NCI-H2081 (cell line): ENCODE data around the gene ITK.
"Not testable (repeated sequence)": the region's sequence is repeated elsewhere in the genome, so short reads cannot be mapped to it uniquely, and the experiment has no call there.

Experiments
- DNase-seq, 2 experiments: peaks; one replicate each; lab custom pipeline; 2025; lab: John Stamatoyannopoulos, UW

The ITK gene

DNA sequence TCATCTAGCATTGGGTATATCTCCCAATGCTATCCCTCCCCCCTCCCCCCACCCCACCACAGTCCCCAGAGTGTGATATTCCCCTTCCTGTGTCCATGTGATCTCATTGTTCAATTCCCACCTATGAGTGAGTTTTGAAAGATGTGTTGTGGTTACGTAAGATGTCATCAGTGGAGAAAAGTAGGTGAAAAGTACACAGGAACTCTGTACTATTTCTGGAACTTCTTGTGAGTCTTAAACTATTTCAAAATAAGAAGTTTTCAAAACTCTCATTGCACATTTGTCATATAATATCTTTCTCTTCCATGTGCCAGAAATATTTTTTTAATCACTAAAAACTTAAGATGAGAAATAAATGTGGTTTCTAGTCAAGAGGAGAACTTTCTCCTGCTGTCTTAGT, 30.0 kb downstream of the ITK start:
- DNase-seq: not testable (repeated sequence)

DNA sequence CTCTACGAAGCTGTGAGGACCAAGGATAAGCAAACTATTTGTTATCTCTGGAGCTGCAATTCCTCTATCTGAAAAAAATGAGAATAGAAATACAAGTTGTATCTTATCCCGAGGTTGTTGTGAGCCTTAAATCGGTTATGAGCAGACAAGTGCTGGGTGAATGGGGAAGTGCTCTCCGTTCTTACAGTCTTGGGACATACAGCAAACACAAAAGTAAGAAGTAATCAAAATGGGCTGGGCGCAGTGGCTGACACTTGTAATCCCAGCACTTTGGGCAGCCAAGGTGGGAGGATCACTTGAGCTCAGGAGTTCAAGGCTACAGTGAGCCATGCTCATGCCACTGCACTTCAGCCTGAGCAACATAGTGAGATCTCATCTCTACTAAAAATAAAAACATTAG, 31.7 kb downstream of the ITK start:
- no peak for DNase-seq

DNA sequence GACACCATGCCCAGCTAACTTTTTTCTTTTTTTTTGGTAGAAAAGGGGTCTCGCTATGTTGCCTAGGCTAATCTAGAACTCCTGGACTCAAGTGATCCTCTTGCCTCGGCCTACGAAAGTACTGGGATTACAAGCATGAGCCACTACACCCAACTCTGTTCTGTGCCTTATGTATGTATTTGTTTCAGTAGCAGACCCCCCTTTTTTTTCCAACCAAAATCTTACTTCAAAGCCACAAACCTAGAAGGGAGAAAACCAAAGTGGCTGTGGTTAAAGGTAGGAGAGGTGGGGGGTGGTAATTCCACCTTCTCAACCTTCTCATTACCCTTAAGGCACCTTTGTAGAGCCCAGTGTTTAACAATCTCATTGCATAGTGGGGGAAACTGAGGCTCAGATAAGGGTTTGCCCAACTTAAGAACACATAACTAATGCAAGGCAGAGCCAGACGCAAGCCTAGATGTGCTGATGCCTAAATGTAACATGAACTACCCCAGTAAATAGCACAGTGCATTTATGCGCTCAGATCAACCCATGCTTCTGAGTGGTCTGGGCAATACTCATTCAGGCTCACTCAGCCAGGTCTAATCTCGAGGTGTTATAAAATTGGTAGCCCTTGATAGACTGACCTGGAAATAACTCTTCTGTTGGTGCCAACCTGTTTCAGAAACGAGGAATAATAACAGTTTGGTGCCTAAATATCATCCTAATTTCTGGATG, 33.0 kb downstream of the ITK start:
- DNase-seq: no peak

DNA sequence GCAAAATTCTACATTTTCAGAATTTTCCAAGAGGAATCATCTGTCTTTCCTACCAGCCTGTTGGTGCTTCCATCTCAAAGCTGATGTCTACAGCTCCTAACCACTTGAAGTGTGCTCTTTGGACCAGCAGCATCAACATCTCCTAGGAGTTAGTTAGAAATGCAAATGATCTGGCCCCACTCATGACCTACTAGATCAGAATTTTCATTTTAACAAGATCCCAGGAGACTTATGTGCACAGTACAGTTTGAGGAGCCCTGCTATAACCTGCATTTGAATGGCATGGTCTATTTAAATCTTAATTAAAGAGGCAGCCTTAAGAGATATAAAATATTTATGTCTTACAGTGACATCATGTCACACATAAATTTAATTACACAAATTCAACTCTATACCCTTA, 33.8 kb downstream of the ITK start:
- DNase-seq: no peak

DNA sequence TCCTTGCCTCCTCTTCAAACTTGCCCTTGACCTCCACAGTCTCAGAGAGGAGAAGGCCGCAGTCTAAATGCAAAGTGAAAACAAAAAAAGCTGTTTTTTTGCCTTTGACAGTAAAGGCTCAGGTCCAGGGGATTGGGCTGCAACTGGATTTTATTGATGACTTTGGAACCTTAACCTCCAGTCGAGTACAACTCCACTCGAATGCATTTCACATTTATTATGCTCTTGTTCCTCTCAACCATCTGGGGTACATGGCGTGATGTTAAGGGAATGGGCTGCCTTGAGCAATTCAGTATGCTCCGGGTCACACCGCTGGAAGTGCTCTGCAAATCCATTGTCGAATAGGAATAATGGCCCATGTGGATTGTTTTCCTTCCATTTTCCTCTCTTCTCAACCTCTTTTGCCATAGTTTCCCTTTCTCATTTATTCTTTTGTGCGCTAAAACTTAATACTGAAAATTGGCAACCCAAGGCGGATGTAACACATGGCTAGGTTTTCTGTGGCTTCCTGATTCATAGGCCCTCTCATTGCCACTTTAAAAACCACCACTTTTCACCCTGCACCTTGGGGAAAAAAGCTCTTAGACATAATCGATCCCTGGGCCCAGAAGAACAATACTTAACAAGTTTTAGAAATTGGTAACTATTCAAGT, 34.3 kb downstream of the ITK start:
- DNase-seq: no peak

DNA sequence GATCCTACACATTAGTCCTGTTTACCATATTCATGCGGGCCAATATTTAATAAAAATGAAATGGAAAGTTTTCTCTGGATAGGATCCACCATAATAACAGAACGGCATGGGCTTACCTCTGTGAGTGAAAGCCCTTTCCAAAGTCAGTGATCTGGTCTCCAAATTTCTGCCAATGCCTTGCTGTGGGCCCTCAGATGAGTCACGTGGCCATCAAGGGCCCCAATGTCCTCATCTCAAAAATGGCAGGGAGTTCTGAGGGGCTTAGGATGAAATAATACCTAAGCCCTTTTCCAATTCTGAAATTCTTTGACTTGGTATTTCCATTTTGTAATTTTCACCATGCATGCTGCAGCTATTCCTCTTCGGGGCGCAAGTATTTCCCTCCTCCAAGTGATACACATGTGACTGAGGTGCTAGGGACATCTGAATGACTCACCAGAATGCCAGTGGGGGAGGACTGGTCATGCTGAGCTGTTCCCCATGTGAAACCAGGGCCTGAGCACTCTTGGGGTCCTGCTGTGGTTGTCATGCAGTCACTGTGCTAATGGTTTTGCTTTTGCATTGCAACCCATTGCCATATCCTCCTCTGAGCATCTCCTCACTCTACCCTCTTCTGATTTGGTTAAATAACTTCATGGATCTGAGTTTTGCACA, 35.0 kb downstream of the ITK start:
- DNase-seq: no peak

DNA sequence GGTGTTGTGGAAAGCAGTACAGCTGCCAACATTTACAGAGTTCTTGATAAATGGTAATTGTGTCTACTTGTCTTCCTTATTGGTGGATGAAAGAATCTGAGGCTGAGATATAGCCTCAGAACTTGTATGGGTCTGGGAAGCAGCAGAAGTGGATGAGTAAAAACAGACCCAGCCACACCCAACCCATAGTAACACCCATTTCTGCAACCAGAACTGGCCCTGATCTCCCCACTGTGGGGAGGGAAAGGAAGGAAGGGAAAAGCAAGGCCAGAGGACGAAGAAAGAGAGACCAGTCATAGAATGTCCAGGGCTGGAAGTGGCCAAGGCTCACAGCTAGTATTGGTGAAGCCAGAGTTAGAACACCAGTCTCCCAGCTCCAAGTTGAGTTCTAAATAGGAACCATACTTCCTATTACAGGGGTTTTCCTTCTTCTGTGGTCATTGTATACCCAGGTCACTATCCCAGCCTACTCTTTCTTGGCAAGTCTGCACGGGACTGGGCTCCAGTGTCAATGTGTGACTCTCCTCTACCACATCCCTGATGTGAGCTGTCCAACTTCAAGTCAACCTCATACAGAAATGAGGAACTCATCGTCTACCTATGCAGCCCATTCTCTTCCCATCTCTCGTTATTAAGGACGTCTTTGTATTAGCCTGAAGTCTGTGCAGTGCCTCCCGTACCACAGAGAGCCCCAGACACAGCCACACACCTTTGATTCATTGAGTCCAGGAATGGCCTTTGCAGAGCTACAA, 35.9 kb downstream of the ITK start:
- DNase-seq: no peak

DNA sequence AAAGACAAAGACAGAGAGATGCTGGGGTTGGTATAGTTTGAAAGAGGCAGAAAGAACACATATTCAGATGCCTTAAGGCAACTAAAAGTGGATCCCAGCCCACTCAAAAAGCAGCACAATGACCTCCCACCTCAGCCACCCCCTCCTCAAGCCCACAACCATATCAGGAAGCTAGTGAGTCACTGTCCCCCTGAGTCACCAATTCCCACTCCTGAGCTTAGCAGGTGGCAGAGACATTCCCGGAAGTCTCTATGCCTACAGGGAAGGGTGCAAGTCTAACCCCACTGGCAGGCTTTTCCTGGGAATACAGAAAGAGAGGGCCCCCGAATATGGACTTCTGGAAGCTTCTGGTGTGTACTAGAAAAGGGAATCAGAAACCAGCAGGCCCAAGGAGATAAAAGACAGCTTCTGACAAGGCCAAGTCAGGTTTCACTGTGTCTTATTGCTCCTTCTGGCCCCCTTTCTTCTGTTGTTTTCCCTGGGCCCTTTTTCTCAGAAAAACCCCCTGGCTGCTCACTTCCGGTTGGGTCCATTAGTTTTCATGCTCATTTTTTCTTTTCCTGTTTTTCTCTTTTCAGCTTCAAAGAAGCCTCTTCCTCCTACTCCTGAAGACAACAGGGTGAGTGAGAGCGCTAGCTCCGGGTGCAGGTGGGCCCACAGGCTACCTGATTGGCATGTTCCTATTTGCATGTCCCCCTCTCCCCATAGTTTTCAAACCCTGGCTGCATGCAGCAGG, 36.8 kb downstream of the ITK start:
- no peak for DNase-seq

DNA sequence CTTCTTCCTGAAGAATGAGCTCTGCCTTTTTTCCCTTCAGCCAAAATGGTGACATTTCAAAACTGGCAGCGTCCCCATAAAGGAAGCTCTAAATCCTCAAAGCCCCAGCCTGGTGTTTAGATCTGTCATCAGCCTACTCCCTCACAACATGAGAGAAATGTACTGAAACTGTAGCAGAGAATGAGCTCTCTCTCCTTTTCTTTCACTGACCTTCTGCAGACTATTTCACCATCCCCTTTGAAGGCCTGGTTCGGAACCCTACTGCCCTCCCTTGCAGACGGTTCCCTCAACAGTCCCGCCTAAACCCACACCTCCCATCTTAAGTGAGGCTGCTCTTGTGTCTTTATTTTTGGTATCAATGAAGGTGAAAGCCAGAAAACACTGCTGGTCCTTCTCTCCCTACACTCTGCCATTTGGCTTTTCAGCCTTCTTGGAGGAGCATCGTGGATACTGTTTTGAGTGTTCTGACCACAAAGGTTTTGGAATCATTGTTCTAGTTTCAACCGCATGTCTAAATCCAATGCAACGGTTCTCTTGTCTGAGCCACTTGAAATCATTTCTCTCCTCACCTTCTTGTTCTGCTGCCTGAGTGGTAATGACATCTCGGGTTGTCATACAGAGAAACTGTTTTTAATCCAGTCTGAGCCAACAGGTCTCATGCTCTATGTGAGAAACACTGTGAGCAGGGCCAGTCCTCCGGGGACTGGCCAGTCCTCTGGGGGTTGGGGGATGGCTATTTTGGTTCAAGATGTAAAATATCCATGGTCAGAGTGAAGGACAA, 39.0 kb downstream of the ITK start:
- no peak for DNase-seq

DNA sequence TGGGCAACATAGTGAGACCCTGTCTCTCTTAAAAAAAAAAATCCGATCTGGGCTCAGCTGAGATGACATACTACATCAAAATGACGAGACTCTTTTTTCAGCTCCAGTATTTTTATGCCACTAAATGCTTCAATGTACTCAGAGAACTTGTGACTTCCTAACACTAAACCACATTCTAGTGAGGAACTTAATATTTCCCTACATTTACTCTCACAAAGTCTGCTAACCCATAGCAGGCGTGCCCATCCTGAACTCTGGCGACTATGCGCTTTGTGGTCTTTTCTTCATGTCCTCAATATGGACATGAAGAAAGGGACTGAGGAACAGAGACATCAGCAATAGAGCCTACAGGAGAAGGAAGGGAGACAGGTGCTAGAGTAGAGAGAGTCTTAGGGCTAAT, 41.3 kb downstream of the ITK start:
- DNase-seq: no peak

DNA sequence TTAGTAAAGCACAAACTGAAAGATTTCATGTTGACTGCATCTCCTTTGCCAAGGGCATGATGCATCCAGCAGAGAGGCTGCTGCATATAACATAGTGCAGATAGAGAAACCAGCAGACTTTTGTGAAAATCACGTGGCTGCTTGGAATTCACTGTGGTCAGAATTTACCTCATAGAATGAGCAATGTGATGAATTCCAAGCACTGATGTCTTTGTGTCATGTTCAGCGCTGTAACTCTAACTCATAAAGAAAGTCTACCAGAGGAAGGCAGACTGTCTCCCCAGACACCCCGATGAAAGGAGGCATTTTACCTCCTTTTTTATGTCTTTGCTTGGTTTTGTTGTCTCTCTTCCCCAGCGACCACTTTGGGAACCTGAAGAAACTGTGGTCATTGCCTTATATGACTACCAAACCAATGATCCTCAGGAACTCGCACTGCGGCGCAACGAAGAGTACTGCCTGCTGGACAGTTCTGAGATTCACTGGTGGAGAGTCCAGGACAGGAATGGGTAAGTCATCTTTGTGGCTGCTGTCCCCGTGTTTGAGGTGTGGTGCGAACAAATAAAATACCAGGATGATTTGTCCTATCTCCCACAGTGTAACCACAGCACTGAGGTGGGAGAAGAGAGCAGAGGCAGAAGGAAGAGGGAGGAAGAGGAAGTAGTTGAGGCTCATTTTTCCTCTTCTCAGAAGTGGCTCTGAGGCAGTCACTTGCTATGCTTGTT, 42.0 kb downstream of the ITK start:
- DNase-seq: no peak

DNA sequence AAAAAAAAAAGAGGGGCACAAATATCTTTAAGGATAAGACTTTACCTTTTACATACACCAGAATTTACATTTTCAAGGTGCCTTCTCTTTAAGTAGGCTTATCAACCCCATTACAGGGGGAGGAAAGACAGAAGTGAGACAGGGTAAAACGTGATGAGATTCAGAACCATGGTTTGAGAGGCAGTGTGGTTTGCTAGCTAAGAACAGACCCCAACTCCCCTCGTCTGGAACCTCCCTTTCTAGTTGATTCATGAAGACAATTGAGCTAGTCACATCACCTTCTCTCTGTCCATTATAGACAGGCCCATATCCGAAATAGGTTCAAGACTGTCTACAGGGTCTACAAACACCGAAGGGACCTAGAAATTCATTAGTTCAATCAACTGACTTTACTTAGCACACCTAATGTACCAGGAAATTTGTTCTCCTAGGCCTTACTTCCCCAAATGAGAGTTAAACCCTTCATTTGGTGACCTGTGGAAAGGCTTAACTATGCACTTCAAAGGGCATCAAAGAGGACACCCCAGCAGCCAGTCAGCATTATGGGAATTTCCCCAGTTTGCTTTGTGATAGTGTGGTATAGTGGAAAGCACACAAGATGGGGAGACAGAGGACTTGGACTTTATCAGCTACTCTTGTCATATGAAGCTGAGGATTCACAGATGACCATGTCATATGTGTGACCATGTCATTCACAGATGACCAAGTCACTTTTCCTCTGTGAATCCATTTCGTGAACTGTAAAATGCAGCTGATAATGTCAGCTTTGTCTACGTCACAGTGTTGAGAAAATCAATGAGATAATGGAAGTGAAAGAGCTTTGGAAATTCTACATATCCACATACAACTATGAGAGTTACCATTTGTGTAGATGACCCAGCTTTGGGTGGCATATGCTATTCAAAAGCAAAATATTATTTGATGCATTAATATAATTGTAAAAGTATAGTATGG, 45.1 kb downstream of the ITK start:
- no peak for DNase-seq

DNA sequence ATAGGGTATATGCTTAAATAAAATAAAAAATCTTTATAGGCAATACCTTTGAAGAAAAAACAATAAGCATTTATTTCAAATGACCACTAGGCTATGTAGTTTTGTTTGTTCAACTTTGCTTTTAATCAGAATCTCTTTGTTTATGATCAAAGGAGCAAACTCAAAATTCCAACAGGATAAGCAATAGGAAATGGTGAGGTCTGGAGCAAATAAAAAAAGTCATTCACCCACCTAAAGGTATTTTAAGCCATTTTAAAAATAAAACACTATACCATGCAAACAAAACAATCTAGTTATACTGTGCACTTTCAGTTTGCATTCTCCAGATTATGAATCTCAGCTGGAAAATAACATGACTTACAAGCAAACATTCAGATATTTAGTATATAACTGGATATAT, 50.0 kb downstream of the ITK start:
- DNase-seq: no peak

DNA sequence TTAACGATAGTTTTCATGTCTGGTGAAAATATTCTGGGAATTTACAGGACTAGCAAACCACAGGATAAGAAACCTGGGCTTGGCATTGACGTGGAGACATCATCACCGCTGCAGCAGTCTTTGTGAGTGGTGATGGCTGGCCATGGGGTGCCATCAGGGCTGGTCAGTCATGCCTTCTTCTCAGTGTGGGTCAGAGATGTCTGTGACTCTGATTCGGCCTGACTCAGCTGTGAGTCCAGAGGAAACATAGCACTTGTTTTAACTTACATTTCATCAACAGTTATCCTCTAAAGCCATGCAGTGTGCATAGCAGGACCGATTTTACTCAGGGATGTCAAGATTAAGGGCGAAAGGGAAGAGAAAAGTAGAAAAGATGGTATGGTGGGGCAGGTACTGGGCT, 52.1 kb downstream of the ITK start:
- DNase-seq: no peak

DNA sequence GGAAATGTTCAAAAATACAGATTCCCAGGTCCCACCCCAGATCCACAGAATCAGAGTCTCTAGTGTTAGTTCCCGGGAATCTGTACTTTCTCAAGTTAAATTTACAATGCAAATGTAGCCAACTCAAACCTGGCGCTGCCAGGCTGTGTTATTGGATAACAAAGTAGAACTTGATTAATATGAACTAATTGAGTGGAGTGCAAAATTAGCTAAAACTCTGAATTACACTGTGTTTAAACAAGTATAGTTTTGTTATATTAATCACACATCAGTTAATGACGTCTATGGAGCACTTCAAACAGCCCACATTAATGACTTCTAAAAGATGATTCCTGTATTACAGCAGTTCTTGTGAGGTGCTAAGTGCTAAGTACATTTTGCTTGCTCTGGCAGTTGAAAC, 52.9 kb downstream of the ITK start:
- no peak for DNase-seq

DNA sequence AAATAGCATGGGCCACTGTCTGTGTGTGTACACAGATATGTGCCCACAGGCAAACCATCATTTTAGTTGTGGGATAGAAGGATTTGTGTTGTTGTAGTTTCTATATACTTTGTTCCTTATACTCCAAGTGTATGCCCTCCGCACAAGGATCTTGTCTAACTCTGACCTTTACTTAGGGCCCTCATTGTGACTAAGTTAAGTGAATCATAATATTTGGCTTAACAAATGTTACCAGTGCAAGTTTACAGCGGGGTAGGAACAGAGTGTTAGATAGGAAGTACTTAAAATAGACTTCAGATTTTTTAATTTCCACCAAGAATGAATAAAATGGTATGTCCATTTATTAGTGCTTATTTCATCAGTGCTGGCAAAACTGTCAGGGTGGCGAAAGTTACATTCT, 55.8 kb downstream of the ITK start:
- no peak for DNase-seq

DNA sequence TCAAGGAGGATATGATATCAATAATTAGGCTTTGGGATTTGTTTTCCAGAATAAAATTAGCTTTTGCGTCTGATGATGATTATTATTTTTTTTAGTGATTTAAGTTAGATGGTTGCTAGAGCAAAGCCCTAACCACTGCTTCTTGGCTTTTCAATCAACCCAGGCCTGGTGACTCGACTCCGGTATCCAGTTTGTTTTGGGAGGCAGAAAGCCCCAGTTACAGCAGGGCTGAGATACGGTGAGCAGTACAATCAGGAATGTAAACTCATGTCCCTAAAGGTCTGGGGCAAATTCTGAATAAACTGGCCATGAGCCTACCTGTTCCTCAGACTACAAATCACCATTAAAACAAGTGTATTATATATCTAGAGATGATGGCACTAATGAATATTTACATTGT, 60.8 kb downstream of the ITK start:
- no peak for DNase-seq

DNA sequence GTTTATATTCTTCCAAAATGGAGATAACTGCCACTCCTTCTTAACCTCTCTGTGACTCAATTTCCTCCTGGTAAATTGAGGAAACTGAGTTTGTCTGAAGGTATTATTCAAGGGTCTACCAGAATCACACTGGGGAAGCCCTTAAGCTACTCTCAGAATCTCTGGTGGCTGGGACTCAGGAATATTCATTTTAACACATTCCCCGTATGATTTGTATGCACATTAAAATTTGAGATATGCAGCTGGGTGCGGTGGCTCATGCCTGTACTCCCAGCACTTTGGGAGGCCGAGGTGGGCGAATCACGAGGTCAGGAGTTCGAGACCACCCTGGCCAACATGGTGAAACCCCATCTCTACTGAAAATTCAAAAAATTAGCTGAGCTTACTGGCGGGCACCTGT, 64.1 kb downstream of the ITK start:
- not testable (repeated sequence) for DNase-seq

DNA sequence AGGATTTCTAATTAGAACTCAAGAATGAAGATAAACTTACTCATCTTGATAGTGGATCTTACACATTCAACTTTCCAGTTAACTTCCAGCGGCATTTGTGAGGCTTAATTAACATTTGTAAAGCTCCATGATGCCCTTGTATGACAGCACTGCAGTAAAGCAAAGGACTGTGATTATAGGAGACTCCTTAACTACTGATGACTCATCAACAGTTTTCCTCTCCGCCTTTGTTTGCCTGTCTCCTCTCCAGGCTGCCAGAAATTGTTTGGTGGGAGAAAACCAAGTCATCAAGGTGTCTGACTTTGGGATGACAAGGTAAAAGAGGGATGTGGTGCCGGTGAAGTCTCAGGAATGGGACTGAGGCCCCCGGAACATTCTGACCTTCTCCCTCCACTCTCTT, 64.8 kb downstream of the ITK start:
- DNase-seq: peak in 1 of 2 experiments; percentile 4
